NCI-H446 (cell line): ENCODE data around the gene CRYGA.

Source experiments
- DNase-seq, 2 experiments: peaks; one replicate each; lab custom pipeline; 2025; lab: John Stamatoyannopoulos, UW

CRYGA gene

GRCh38 chr2:208163489-208163888, at the start of gene CRYGA:
Gene CRYGA, minus strand, starts transcription at chr2:208163589. Its CDS starts 33 bp downstream, at chr2:208163556.
- DNase-seq = no peak

GRCh38 chr2:208210688-208211451, 47.5 kb upstream of the CRYGA start:
- no peak for DNase-seq

- no peak for DNase-seq
Observed at GRCh38 chr2:208208335-208209085, 45.1 kb upstream of the CRYGA start.

DNA sequence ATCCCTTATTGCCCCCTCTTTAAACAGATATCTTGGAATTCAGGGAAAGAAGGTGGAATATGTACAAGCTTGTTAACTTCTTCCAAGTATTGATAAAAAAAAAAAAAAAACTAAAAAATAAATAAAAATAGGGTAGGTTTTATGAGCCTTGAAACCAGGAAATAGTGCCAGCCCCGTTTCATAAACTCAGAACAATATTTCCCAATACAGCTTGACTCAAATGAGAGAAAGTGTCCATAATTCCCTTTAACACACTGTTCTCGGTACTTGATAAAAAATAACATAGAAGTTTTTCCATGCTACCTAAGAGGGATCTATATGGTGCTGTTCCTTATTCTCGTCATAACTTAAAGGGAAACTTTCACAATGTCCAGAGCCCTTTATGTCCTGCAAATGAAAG, 44.4 kb upstream of the CRYGA start:
- DNase-seq = no peak

- DNase-seq = no peak
Observed at GRCh38 chr2:208204166-208204565, 40.8 kb upstream of the CRYGA start.

GRCh38 chr2:208195531-208195930, 32.1 kb upstream of the CRYGA start:
- DNase-seq = no peak

DNA sequence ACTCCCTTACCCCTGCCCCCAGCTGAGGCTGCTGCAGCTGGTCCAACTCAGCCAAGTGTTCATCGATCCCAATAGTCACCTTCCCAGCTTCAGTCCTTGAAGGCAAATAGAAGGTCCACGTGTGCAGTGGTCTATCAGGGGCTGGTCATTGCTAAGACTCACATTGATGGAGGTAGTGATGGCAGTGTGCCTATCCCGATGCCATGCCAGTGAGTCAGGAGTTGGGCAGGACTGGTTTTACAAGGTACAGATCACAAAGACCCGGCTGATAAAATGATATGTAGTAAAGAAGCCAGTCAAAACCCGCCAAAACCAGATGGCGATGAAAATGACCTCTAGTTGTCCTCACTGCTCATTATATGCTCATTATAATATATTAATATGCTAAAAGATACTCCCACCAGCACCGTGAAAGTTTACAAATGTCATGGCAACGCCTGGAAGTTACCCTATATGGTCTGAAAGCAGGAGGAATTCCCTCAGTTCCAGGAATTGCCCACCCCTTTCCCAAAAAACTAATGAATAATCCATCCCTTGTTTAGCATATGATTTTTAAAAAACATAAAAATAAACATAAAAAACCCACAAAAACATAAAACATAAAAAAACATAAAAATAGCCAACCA, 29.3 kb upstream of the CRYGA start:
- no peak for DNase-seq

GRCh38 chr2:208189810-208190503, 26.6 kb upstream of the CRYGA start, which contains the start of gene C2orf80:
Gene C2orf80, minus strand, starts transcription at chr2:208190030. Its CDS starts 3,044 bp downstream, at chr2:208186986.
- DNase-seq = no peak

- no peak for DNase-seq
Observed at GRCh38 chr2:208189069-208189809, 25.9 kb upstream of the CRYGA start.

GRCh38 chr2:208186893-208187292, 23.5 kb upstream of the CRYGA start:
- DNase-seq = no peak

GRCh38 chr2:208186465-208186864, 23.1 kb upstream of the CRYGA start:
- DNase-seq = no peak

DNA sequence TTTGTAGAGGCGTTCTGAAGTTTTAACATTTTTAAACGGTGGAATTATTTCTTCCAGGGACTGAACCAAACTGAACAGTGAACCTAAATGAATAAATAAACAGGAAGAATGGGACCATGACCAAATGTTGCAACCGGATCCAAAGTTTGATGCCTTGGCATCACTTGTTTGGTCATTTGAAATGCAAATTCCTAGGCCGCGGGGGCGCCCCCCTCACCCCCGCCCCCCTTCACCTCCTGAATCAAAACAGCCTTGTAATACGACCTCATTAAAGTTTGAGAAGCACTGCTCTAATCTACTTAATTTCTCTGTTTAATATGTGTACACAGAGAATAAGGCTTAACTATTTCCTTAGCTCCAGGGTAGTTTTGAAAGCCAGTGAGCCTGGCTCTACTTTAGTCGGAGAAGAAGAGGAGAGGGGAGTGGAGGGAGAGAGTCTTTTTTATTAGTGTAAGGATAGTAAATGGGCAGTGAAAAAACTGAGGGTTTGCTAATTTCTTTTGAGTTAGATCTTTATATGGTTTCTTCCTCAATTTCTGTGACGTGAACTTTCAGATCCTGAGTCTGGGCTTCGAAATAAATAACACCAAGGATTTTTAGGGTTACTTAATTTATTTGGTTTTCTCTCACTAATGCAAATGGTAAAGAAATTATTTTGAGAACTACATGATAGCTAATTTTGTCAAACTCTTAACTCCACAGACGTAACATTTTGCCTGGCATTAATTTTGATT, 20.8 kb upstream of the CRYGA start:
- DNase-seq = no peak

GRCh38 chr2:208183526-208183925, 20.1 kb upstream of the CRYGA start:
- no peak for DNase-seq

- DNase-seq = no peak
Observed at GRCh38 chr2:208182835-208183234, 19.4 kb upstream of the CRYGA start.

GRCh38 chr2:208179028-208179609, 15.7 kb upstream of the CRYGA start:
- no peak for DNase-seq

DNA sequence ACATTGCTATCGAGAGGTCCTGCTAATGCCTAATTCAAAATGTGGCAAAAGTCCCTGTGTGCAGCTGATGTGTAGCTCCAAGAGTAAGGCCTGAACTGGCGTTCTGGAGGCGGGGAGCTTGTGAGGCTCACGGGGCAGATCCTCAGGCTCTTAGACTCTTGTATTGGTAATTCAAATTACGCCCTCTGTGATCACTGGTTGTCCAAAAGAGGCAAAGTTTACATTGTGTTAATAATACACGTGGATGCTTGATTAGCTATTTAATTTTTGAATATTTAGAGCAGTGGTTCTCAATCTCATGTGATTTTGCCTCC, 12.4 kb upstream of the CRYGA start:
- DNase-seq = no peak

GRCh38 chr2:208175069-208175839, 11.9 kb upstream of the CRYGA start:
- peak; percentile 48 to 83 for DNase-seq

- DNase-seq = no peak
Observed at GRCh38 chr2:208174144-208174543, 10.8 kb upstream of the CRYGA start.

DNA sequence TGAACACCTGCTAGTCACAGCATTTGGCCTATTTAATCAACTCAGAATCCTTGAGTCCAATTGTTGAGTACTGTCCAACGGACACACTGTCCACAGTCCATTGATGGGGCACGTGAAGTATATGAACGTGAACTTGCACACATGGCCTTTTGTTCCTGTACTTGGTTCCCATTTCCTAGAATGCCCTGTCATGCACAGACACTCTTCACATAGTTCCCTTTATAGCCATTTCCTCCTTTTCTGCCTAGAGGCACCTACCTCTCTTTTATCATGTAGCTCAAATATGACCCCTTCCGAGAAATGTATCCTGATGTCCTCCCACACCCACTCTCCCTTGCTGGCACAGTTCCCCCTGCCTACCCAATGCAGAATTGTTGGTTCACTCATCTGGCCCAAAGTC, 8.7 kb upstream of the CRYGA start:
- no peak for DNase-seq
